ENCODE measurements around the gene RAMP1.
"Not testable (repeated sequence)": the region's sequence is repeated elsewhere in the genome, so short reads cannot be mapped to it uniquely, and the experiment has no call there.

The RAMP1 gene

GRCh38 chr2:237866101-237866621 is 6.7 kb downstream of the RAMP1 start:
- no peak overlapping the region for H3K4me3 ChIP-seq (ENCODE audit: low read length)

GRCh38 chr2:237867465-237867864 is 8.0 kb downstream of the RAMP1 start:
- no peak for DNase-seq (ENCODE audit: low read depth)
- TF ChIP-seq CTCF (conservative IDR thresholded peaks at IDR 0.05; ENCODE audit: low read depth, low read length) = no peak
- no peak overlapping the region for H3K4me3 ChIP-seq (ENCODE audit: low read length)

More at GRCh38 chr2:237866101-237866621, 6.7 kb downstream of the RAMP1 start:
- no peak for TF ChIP-seq CTCF (conservative IDR thresholded peaks at IDR 0.05; ENCODE audit: low read depth, low read length)
- no peak for DNase-seq (ENCODE audit: low read depth)

- DNase-seq (ENCODE audit: low read depth); H3K4me3 ChIP-seq (ENCODE audit: low read length): not testable (repeated sequence)
Measured at GRCh38 chr2:237868074-237868473, 8.7 kb downstream of the RAMP1 start.

GRCh38 chr2:237868631-237869342 is 9.4 kb downstream of the RAMP1 start:
- no peak for TF ChIP-seq CTCF (conservative IDR thresholded peaks at IDR 0.05; ENCODE audit: low read depth, low read length)
- no peak for DNase-seq (ENCODE audit: low read depth)
- H3K4me3 ChIP-seq (ENCODE audit: low read length) = no peak overlapping the region

- no peak for DNase-seq (ENCODE audit: low read depth)
- TF ChIP-seq CTCF (conservative IDR thresholded peaks at IDR 0.05; ENCODE audit: low read depth, low read length) = no peak
- no peak overlapping the region for H3K4me3 ChIP-seq (ENCODE audit: low read length)
Measured at GRCh38 chr2:237869343-237870102, 10.1 kb downstream of the RAMP1 start.

GRCh38 chr2:237870126-237870525 is 10.7 kb downstream of the RAMP1 start:
- TF ChIP-seq CTCF (conservative IDR thresholded peaks at IDR 0.05; ENCODE audit: low read depth, low read length) = no peak
- DNase-seq (ENCODE audit: low read depth) = no peak
- no peak overlapping the region for H3K4me3 ChIP-seq (ENCODE audit: low read length)

GRCh38 chr2:237870754-237871651 is 11.6 kb downstream of the RAMP1 start:
- DNase-seq (ENCODE audit: low read depth) = no peak
- no peak for TF ChIP-seq CTCF (conservative IDR thresholded peaks at IDR 0.05; ENCODE audit: low read depth, low read length)
- no peak overlapping the region for H3K4me3 ChIP-seq (ENCODE audit: low read length)

Data from retinal pigment epithelial cell (primary cell).